H1 (cell line): ENCODE data around the gene PDE4D. TPM values are rescaled to one million over a fixed set of nuclear protein-coding genes. Genes with fewer than 3 reads are reported as not detected.

Experiments used
- CTCF ChIA-PET: fragments of 300-600 bp; sonication (Branson Sonifier 250); formaldehyde crosslinking; loops from one replicate; lab custom pipeline; 2021; ENCODE audit not compliant: partially characterized antibody; lab: Charles Lee
- POLR2A ChIA-PET: fragments of 300-600 bp; sonication (Branson Sonifier 250); formaldehyde crosslinking; loops from one replicate; lab custom pipeline; 2021; ENCODE audit warnings: inconsistent platforms; ENCODE audit not compliant: partially characterized antibody; lab: Charles Lee
- DNase-seq, 2 experiments: peaks; one replicate each; pipeline versions ENCODE4 v3.0.0 to v3.0.0-alpha.2; 2010 to 2022; ENCODE audit warnings: low spot score in 2 of 2, low read depth in 1 of 2, mixed read lengths in 1 of 2
- FAIRE-seq: peaks from 2 replicates; lab custom pipeline; 2011; peaks lifted over from hg19 to GRCh38; lab: Jason Lieb, UNC
- H2AFZ ChIP-seq: 2 replicates; pipeline ENCODE4 v1.8.1; 2012; ENCODE audit warnings: low read length, inconsistent platforms
- H2AK5ac ChIP-seq: 2 replicates; pipeline ENCODE4 v1.6.1; 2013; ENCODE audit warnings: low read depth, low read length
- H2BK120ac ChIP-seq: replicated peaks from 2 replicates; pipeline ENCODE3; 2013; ENCODE audit warnings: low read depth, low read length, inconsistent platforms
- H2BK12ac ChIP-seq: 2 replicates; pipeline ENCODE4 v1.6.1; 2013; ENCODE audit warnings: low read depth, low read length
- H2BK15ac ChIP-seq: 2 replicates; pipeline ENCODE4 v1.6.1; 2013; ENCODE audit warnings: low read length
- H2BK20ac ChIP-seq: 2 replicates; pipeline ENCODE4 v1.6.1; 2013; ENCODE audit warnings: low read length
- H2BK5ac ChIP-seq: 2 replicates; pipeline ENCODE4 v1.6.1; 2013; ENCODE audit warnings: low read depth, low read length
- H3K14ac ChIP-seq: 2 replicates; pipeline ENCODE4 v1.6.1; 2013; ENCODE audit warnings: inconsistent platforms; ENCODE audit not compliant: insufficient read length
- H3K18ac ChIP-seq: 2 replicates; pipeline ENCODE4 v1.6.1; 2013; ENCODE audit warnings: low read length; ENCODE audit errors: extremely low read depth
- H3K23ac ChIP-seq: 2 replicates; pipeline ENCODE4 v1.6.1; 2013; ENCODE audit warnings: inconsistent platforms; ENCODE audit not compliant: insufficient read length
- H3K23me2 ChIP-seq: 2 replicates; pipeline ENCODE4 v1.6.1; 2013; ENCODE audit warnings: low read depth, low read length
- H3K27ac ChIP-seq: 2 replicates; pipeline ENCODE4 v1.6.1; 2011; ENCODE audit warnings: low read depth, low read length, inconsistent platforms
- H3K27me3 ChIP-seq, 4 experiments: replicated peaks in 1 of 4; 1 replicate in 1 of 4; 2 replicates in 3 of 4; pipeline versions ENCODE4 v1.6.1 to v1.8.1; 2011 to 2013; ENCODE audit warnings: low read length in 3 of 4, mild to moderate bottlenecking in 3 of 4, inconsistent platforms in 2 of 4, mixed read lengths in 2 of 4, moderate library complexity in 1 of 4; ENCODE audit not compliant: control insufficient read depth in 3 of 4, insufficient read depth in 3 of 4; ENCODE audit errors: extremely low read depth in 1 of 4
- H3K36me3 ChIP-seq, 4 experiments: 2 replicates each; pipeline versions ENCODE4 v1.6.1 to v1.8.1; 2011 to 2013; ENCODE audit warnings: mild to moderate bottlenecking in 4 of 4, low read length in 3 of 4, moderate library complexity in 2 of 4, control low read depth in 1 of 4, inconsistent platforms in 1 of 4; ENCODE audit not compliant: insufficient read depth in 4 of 4, control insufficient read depth in 2 of 4
- H3K4ac ChIP-seq: replicated peaks from 2 replicates; pipeline ENCODE3; 2013; ENCODE audit warnings: low read length, low read depth, mixed read lengths, inconsistent platforms; ENCODE audit not compliant: insufficient read length
- H3K4me1 ChIP-seq, 4 experiments: replicated peaks in 1 of 4; 1 replicate in 1 of 4; 2 replicates in 3 of 4; pipeline versions ENCODE4 v1.6.1 to v1.8.1; 2011 to 2013; ENCODE audit warnings: low read length in 3 of 4, inconsistent platforms in 2 of 4, mixed read lengths in 1 of 4; ENCODE audit not compliant: insufficient read depth in 4 of 4, control insufficient read depth in 3 of 4
- H3K4me2 ChIP-seq, 2 experiments: 2 replicates each; pipeline versions ENCODE4 v1.6.1 to v1.8.1; 2011 to 2013; ENCODE audit warnings: low read depth in 2 of 2, low read length in 2 of 2, control low read depth in 1 of 2, inconsistent platforms in 1 of 2, mild to moderate bottlenecking in 1 of 2; ENCODE audit not compliant: insufficient read depth in 1 of 2
- H3K4me3 ChIP-seq, 4 experiments: fragments of 200-600, 300-600 bp in 1 of 4; sonication (generic), shearing (Covaris generic), sonication (Bioruptor Twin) in 1 of 4; 2 replicates each; pipeline versions ENCODE4 v1.5.1 to v1.8.1; 2011 to 2016; ENCODE audit warnings: low read length in 4 of 4, low read depth in 3 of 4, control low read depth in 2 of 4, inconsistent platforms in 2 of 4, mild to moderate bottlenecking in 2 of 4, mixed read lengths in 1 of 4, moderate library complexity in 1 of 4; ENCODE audit not compliant: insufficient read depth in 2 of 4; ENCODE audit errors: extremely low read depth in 1 of 4
- H3K56ac ChIP-seq: replicated peaks from 2 replicates; pipeline ENCODE3; 2013; ENCODE audit warnings: low read depth, mild to moderate bottlenecking, mixed read lengths, low read length, inconsistent platforms; ENCODE audit not compliant: insufficient read length
- H3K79me1 ChIP-seq: 2 replicates; pipeline ENCODE4 v1.6.1; 2013; ENCODE audit warnings: low read depth, low read length, control low read depth
- H3K79me2 ChIP-seq, 2 experiments: 2 replicates each; pipeline versions ENCODE4 v1.6.1 to v1.8.1; 2012 to 2013; ENCODE audit warnings: low read length in 2 of 2, mild to moderate bottlenecking in 2 of 2, inconsistent platforms in 1 of 2; ENCODE audit not compliant: insufficient read depth in 2 of 2, control insufficient read depth in 1 of 2
- H3K9ac ChIP-seq, 4 experiments: replicated peaks in 1 of 4; 1 replicate in 1 of 4; 2 replicates in 3 of 4; pipeline versions ENCODE4 v1.6.1 to v1.8.1; 2011 to 2013; ENCODE audit warnings: low read depth in 3 of 4, low read length in 3 of 4, control low read depth in 2 of 4, mild to moderate bottlenecking in 2 of 4, moderate library complexity in 2 of 4, inconsistent platforms in 1 of 4; ENCODE audit errors: extremely low read depth in 1 of 4
- H3K9me3 ChIP-seq, 2 experiments: 2 replicates each; pipeline versions ENCODE4 v1.6.1 to v1.8.1; 2012 to 2013; ENCODE audit warnings: mild to moderate bottlenecking in 2 of 2, moderate library complexity in 2 of 2, control low read depth in 1 of 2, inconsistent platforms in 1 of 2, low read depth in 1 of 2, low read length in 1 of 2, mixed read lengths in 1 of 2; ENCODE audit not compliant: insufficient read depth in 2 of 2
- H4K20me1 ChIP-seq, 2 experiments: replicated peaks in 1 of 2; 2 replicates each; pipeline versions ENCODE3 to v1.8.1; 2011 to 2013; ENCODE audit warnings: inconsistent platforms in 2 of 2, low read length in 2 of 2, mild to moderate bottlenecking in 1 of 2; ENCODE audit not compliant: insufficient read depth in 2 of 2, control insufficient read depth in 1 of 2
- H4K5ac ChIP-seq: 2 replicates; pipeline ENCODE4 v1.6.1; 2013; ENCODE audit warnings: low read length, low read depth, mixed read lengths, inconsistent platforms; ENCODE audit not compliant: insufficient read length
- H4K8ac ChIP-seq: 2 replicates; pipeline ENCODE4 v1.8.0; 2013; ENCODE audit warnings: mild to moderate bottlenecking, moderate library complexity, low read length, inconsistent platforms; ENCODE audit not compliant: insufficient read depth; ENCODE audit errors: extremely low read depth
- H4K91ac ChIP-seq: replicated peaks from 2 replicates; pipeline ENCODE3; 2013; ENCODE audit warnings: low read length, mixed read lengths, inconsistent platforms; ENCODE audit not compliant: insufficient read length
- BACH1 ChIP-seq: IDR thresholded peaks from 2 replicates; pipeline ENCODE4 v1.6.1; 2012; ENCODE audit warnings: low read length, improper control_type of control experiment
- POLR2A ChIP-seq, 2 experiments: IDR thresholded peaks; 1 replicate in 1 of 2; 2 replicates in 1 of 2; pipeline ENCODE4 v1.6.1; 2011; ENCODE audit warnings: low read depth in 2 of 2, low read length in 2 of 2, mild to moderate bottlenecking in 2 of 2; ENCODE audit errors: control extremely low read depth in 1 of 2
- WGBS, 2 experiments: shearing (Covaris generic) in 1 of 2; methylation state at CpG; one replicate each; pipeline versions ENCODE4 v1.1.6 to v1.1.7; 2013 to 2015; ENCODE audit warnings: low lambda C conversion rate in 2 of 2, mixed read lengths in 2 of 2, inconsistent platforms in 1 of 2, low coverage in 1 of 2, missing lambda C conversion rate in 1 of 2; ENCODE audit not compliant: insufficient replicate concordance in 2 of 2, insufficient coverage in 1 of 2, insufficient read length in 1 of 2; ENCODE audit errors: extremely low coverage in 1 of 2, missing lambda C conversion rate in 1 of 2; 5-methylcytosine and 5-hydroxymethylcytosine counted together
- polyA plus RNA-seq, 7 experiments: library from polyadenylated mRNA; depleted of rRNA in 3 of 7; stranded (reverse) in 5 of 7; unstranded in 2 of 7; fragments of >200 nt in 5 of 7; fragments of 200-250 nt in 2 of 7; gene quantifications; 1 replicate in 5 of 7; 2 replicates in 1 of 7; 4 replicates in 1 of 7; pipeline versions ENCODE4 v1.2.1 to v1.2.3, GENCODE V29; 2011 to 2013; ENCODE audit warnings: missing spikeins in 2 of 7, mixed read lengths in 2 of 7
- total RNA-seq: library from RNA; stranded (reverse); fragmentation: NEBNext Ultra II Directional; extraction: Animal tissue kit (Norgen Biotek cat#: 25700); gene quantifications from 2 replicates; pipeline ENCODE4 v1.2.1, GENCODE V29; 2021

The PDE4D gene
- total and polyA plus RNA-seq, 2 of the 8 experiments (the other 6 are each of a cell fraction or from before 2014, with no cell fraction given), result 2.3 to 3.7 TPM

GRCh38 chr5:59460368-59461153 lies 433.0 kb downstream of the PDE4D start:
- no peaks in the 10 kb centered on the region for H3K79me1 ChIP-seq
- TF ChIP-seq BACH1 (no peak), POLR2A (IDR thresholded peaks at IDR 0.05; ENCODE audit: control extremely low read depth in 1 of 2, low read depth in 2 of 2, low read length in 2 of 2) (no peak)
- TF ChIP-seq, all 59 proteins: peak for 0
- Histone ChIP-seq H2BK5ac (no peak overlapping the region), H3K18ac (no peak overlapping the region), H3K23ac (no peak overlapping the region), H3K14ac (no peak overlapping the region), H4K5ac (no peak overlapping the region), H2BK12ac (no peak overlapping the region), H3K4me3 (no peak overlapping the region), H4K8ac (no peak overlapping the region), H3K9ac (no peak overlapping the region), H4K91ac (no peak overlapping the region), H3K23me2 (no peaks in the 10 kb centered on the region), H2BK20ac (no peak overlapping the region), H3K36me3 (no peaks in the 10 kb centered on the region), H3K27me3 (no peaks in the 10 kb centered on the region), H3K9me3 (no peaks in the 10 kb centered on the region), H3K4me1 (no peaks in the 10 kb centered on the region), H2BK120ac (no peak overlapping the region), H3K79me2 (no peaks in the 10 kb centered on the region), H3K27ac (no peak overlapping the region), H3K4me2 (no peak overlapping the region), H2AK5ac (no peak overlapping the region), H2BK15ac (no peak overlapping the region), H3K56ac (no peak overlapping the region), H2AFZ (no peak overlapping the region; the same call in 1 of the 2 replicates), H4K20me1 (no peaks in the 10 kb centered on the region), H3K4ac (no peak overlapping the region)
- DNase-seq, result no peak
- FAIRE-seq, result no peak
- 84% methylated on average over 4 of the region's 4 CpGs; no CpG with 5 or more reads in 1 of the 2 experiments for WGBS, 2 experiments
- POLR2A ChIA-PET, result no interaction called here
- CTCF ChIA-PET, result interaction anchor here (1.6 kb wide), 1 partner anchor 34 kb away, joined by 4 read pairs; no protein-coding TSS in a partner anchor
